Muscle of leg (tissue), 9 donors: ENCODE measurements around the gene MAPK1. TPM values are rescaled to one million over a fixed set of nuclear protein-coding genes. Genes with fewer than 3 reads are reported as not detected.

Source experiments
- polyA plus RNA-seq, 8 donors: library from polyadenylated mRNA; unstranded; fragments of 120-200 nt; gene quantifications; one replicate each; pipeline versions ENCODE4 v1.2.1 to v1.2.3, GENCODE V29; 2013; ENCODE audit warnings: inconsistent platforms in 1 of 8, low replicate concordance in 1 of 8; ENCODE audit not compliant: insufficient read length in 8 of 8, insufficient read depth in 1 of 8
- total RNA-seq: library from RNA; stranded (reverse); fragments of 120-200 nt; gene quantifications from one replicate; pipeline ENCODE4 v1.2.4, GENCODE V29; 2013

MAPK1 gene
- total and polyA plus RNA-seq, 9 donors: 92.0 to 126 (median 110) TPM

Other genes starting within 250 kb of the MAPK1 start
- 5.5 TPM for gene YDJC, start 237.6 kb downstream of the MAPK1 start, total RNA-seq
- 1 to 10 TPM; 4.2 to 8.5 (median 5.2) TPM for gene YDJC, start 237.6 kb downstream of the MAPK1 start, polyA plus RNA-seq
- 0.27 TPM for gene CCDC116, start 234.9 kb downstream of the MAPK1 start, total RNA-seq
- gene CCDC116, start 234.9 kb downstream of the MAPK1 start, polyA plus RNA-seq: under 1 TPM; 0.09 to 0.53 (median 0.34) TPM
- 5.5 TPM for gene SDF2L1, start 225.3 kb downstream of the MAPK1 start, total RNA-seq
- 10 to 100 TPM in 6 of 8 donors, 1 to 10 TPM in 2; 7.2 to 16.1 (median 10.5) TPM for gene SDF2L1, start 225.3 kb downstream of the MAPK1 start, polyA plus RNA-seq
- 18.4 TPM for gene PPIL2, start 201.6 kb downstream of the MAPK1 start, total RNA-seq
- gene PPIL2, start 201.6 kb downstream of the MAPK1 start, polyA plus RNA-seq: 10 to 100 TPM; 27.1 to 32.8 (median 30.0) TPM
- gene YPEL1, start 131.9 kb downstream of the MAPK1 start, total RNA-seq: 18.8 TPM
- 10 to 100 TPM; 12.1 to 20.7 (median 17.2) TPM for gene YPEL1, start 131.9 kb downstream of the MAPK1 start, polyA plus RNA-seq
- 41.7 TPM for gene PPM1F, start 85.2 kb upstream of the MAPK1 start, total RNA-seq
- 10 to 100 TPM; 38.0 to 63.9 (median 54.1) TPM for gene PPM1F, start 85.2 kb upstream of the MAPK1 start, polyA plus RNA-seq
- gene TOP3B, start 115.1 kb upstream of the MAPK1 start, total RNA-seq: 17.5 TPM
- 10 to 100 TPM; 12.2 to 22.8 (median 17.5) TPM for gene TOP3B, start 115.1 kb upstream of the MAPK1 start, polyA plus RNA-seq